NOMO-1 treated with dmso at 0.1 percent for 144 hours (cell line): ENCODE data around the gene DIP2C.
A peak's percentile ranks its signal among the peaks of the same experiment; 100 is the strongest.

Experiments used
- DNase-seq: peaks from one replicate; lab custom pipeline; 2025; ENCODE audit not compliant: unreplicated experiment; lab: John Stamatoyannopoulos, UW

The DIP2C gene

GRCh38 chr10:629186-629998, 60.1 kb downstream of the DIP2C start:
- no peak for DNase-seq

- DNase-seq, result no peak
Measured at GRCh38 chr10:628386-629045, 61.0 kb downstream of the DIP2C start.

- DNase-seq, result no peak
Measured at GRCh38 chr10:627032-627992, 62.2 kb downstream of the DIP2C start.

- DNase-seq, result no peak
Measured at GRCh38 chr10:625751-626711, 63.4 kb downstream of the DIP2C start.

- DNase-seq, result no peak
Measured at GRCh38 chr10:625333-625696, 64.2 kb downstream of the DIP2C start.

DNA sequence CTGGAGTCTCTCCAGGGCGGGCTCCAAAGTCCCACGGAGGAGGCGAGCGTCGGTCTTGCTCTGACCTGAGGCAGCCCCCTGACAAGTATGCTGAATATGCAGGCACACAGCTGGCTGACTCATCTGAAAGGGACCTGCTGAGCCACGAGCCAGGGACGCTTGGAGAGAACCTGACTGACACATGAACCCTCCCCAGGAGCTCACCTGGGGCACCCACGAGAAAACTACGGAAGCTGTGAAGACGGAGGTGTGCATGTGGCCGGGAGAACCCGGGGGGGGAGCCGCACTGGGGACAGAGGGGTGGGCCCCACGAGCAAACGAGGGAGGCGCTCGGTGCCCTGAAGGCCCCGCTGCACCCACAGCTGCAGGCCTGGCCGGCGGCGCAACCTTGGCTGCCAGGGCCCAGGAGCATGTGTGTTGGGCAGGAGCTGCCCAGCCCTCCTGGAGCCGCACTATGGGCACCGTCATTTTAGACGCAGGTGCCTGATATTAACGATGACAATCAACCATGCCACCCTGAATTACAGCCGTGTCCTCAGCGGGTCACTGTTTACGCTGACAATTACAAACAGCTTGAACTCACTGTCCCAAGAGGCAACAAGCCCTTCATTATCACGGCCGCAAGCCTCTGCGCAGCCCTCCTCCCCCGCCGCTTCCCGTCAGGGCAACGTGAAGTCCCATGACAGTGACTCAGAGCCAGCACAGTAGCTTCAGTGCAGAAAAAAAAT, 64.7 kb downstream of the DIP2C start:
- no peak for DNase-seq

GRCh38 chr10:624312-624604, 65.2 kb downstream of the DIP2C start:
- no peak for DNase-seq

DNA sequence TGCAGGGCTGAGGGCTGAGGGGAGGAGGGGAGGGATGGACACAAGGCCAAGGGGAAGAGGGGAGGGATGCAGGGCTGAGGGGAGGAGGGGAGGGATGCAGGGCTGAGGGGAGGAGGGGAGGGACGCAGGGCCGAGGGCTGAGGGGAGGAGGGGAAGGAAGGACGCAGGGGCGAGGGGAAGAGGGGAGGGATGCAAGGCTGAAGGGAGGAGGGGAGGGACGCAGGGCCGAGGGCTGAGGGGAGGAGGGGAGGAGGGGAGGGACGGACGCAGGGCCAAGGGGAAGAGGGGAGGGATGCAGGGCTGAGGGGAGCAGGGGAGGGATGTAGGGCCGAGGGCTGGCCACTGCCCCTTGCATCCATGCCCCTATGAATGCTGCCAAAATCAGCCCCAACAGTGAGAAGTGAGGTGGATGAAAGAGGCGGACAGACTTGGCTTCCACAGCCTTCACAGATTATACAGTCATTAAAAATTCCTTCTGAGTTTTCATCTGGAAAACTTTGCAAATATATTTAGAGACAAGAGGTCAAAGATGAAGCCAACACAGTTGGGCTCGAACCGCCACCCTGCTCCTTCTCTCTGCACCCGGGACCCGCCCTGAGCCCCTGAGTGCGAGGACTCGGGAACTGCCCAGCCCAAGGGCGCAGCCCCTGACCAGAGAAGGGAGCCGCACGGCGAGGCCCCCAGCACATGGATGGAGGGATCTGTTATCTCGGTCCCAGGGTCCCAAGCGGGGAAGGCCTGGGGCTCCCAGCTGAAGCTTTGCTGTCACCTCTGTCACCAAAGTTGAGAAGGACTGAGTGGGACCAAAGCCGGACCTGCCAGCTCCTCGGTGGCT, 65.8 kb downstream of the DIP2C start:
- DNase-seq, result no peak

DNA sequence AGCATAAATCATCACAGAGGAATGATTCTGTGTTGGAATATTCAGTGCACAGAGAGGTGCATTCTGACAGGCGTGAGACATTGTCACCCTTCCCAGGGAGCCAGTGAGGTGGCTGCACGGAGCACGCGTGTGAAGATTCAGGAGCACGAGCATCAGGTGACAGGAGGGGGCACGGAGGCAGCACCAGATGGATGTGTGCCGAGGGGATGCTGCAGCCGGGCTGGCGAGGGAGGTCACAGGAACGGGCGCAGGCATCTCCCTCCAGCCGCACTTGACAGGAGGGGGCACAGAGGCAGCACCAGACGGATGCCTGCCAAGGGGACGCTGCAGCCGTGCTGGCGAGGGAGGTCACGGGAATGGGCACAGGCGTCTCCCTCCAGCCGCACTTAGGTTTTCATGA, 66.5 kb downstream of the DIP2C start:
- no peak for DNase-seq

- DNase-seq, result peak; percentile 87
Measured at GRCh38 chr10:621981-622740, 67.3 kb downstream of the DIP2C start.

DNA sequence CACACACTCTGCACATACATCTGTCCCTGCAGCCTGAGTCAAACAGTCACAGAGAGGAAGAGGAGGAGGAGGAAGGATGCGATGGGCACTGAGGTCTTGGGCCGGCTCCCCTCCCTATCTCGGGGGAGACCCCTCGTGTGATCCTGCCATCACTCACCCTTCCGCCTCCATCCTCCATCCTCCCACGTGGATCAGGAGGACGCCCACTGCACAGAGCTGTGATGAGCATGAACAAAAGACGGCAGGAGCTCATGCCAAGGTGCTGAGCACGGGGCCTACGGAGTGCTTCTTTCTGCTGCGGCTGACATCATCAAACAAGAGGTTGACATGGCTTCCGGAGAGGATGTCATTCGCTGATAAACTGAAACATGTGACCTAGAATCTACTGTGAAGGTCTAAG, 68.0 kb downstream of the DIP2C start:
- DNase-seq, result no peak

- DNase-seq, result no peak
Measured at GRCh38 chr10:620971-621370, 68.5 kb downstream of the DIP2C start.

DNA sequence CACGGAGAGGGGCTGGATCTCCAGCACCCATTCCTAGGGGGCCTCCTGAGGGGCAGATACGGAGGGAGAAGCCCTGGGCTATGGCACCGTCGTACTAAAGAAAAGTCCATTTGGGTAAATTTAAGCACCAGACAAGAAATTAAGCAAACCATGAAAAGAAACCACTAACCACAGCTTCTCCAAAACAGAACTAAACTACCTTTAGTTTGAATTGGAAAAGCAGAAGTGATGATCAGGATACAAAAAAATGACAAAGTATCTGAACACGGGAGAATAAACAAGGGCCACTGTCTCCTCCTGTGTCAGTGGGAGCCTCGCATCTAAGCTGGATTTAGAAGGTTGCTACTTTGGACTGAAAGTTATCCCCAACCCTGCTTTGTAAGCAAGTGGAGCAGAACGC, 69.1 kb downstream of the DIP2C start:
- peak; percentile 62 for DNase-seq

DNA sequence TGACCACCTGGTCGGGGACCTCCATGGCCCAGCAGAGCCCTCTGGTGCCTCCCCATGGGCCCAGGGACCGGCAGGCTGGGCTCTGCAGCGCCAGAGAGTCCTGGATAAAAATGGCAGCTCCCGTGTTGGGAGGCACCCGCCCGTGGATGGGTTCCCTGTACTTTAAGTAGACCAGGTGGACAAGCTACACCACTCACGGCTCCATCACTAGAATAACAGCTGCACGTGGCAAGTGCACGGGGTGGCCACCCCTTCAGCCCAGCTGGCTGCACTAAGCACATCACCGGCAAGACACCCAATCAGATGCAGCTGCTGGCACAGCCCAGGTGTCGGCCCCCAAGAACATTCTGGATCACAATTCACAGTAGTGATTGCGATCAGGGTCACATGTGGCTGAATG, 69.8 kb downstream of the DIP2C start:
- DNase-seq, result no peak

GRCh38 chr10:618229-618989, 71.1 kb downstream of the DIP2C start:
- DNase-seq, result no peak

DNA sequence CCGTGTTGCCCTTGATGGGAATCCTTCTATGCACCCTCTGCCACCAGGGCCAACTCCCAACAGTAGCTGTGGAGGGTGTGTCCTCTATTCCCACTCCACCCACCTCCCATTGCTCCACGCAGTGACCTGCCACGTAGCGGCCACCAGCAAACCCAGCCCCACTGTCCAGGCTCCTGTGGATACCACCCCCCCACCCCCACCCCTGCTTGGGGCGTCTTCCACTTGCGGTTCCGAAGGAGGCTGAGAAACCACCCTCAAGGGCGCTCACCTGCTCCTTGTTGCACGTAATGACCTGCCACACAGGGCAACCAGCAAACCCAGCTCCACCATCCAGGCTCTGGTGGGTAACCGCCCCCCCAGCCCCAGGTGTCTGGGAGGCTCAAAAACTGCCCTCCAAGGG, 72.0 kb downstream of the DIP2C start:
- DNase-seq, result no peak

- no peak for DNase-seq
Measured at GRCh38 chr10:615583-616152, 73.8 kb downstream of the DIP2C start.
